ENCODE data around the gene LCA5L. TPM values are rescaled to one million over a fixed set of nuclear protein-coding genes. Genes with fewer than 3 reads are reported as not detected.

Gene LCA5L
- total and polyA plus RNA-seq, 10 of the 15 experiments (the other 5 are each of a cell fraction or from before 2014, with no cell fraction given): 0.18 to 0.55 (median 0.27) TPM; not detected in 2

GRCh38 chr21:39445321-39446269 is at the start of gene LCA5L (continued):
- TF ChIP-seq ZZZ3 (IDR thresholded peaks at IDR 0.05; ENCODE audit: control insufficient read depth, insufficient read length, low read depth): no peak
- peak; percentile 92 for TF ChIP-seq MXI1 (IDR thresholded peaks at IDR 0.05; ENCODE audit: low read depth, low read length)
- no peak for TF ChIP-seq HDAC6 (IDR thresholded peaks at IDR 0.05; ENCODE audit: unreplicated experiment)
- TF ChIP-seq, protein P1, sequence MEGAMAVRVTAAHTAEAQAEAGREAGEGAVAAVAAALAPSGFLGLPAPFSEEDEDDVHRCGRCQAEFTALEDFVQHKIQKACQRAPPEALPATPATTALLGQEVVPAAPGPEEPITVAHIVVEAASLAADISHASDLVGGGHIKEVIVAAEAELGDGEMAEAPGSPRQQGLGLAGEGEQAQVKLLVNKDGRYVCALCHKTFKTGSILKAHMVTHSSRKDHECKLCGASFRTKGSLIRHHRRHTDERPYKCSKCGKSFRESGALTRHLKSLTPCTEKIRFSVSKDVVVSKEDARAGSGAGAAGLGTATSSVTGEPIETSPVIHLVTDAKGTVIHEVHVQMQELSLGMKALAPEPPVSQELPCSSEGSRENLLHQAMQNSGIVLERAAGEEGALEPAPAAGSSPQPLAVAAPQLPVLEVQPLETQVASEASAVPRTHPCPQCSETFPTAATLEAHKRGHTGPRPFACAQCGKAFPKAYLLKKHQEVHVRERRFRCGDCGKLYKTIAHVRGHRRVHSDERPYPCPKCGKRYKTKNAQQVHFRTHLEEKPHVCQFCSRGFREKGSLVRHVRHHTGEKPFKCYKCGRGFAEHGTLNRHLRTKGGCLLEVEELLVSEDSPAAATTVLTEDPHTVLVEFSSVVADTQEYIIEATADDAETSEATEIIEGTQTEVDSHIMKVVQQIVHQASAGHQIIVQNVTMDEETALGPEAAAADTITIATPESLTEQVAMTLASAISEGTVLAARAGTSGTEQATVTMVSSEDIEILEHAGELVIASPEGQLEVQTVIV (IDR thresholded peaks at IDR 0.05; ENCODE audit: borderline replicate concordance, partially characterized antibody): no peak
- no peak for TF ChIP-seq SMAD1 (IDR thresholded peaks at IDR 0.05; ENCODE audit: low read depth, partially characterized antibody)
- no peak for TF ChIP-seq SREBF2 (IDR thresholded peaks at IDR 0.05; ENCODE audit: low read length)
- TF ChIP-seq, protein P2, sequence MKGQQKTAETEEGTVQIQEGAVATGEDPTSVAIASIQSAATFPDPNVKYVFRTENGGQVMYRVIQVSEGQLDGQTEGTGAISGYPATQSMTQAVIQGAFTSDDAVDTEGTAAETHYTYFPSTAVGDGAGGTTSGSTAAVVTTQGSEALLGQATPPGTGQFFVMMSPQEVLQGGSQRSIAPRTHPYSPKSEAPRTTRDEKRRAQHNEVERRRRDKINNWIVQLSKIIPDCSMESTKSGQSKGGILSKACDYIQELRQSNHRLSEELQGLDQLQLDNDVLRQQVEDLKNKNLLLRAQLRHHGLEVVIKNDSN (IDR thresholded peaks at IDR 0.05; ENCODE audit: borderline replicate concordance, extremely low read length, insufficient read depth, low read depth, low read length): no peak
- TF ChIP-seq YBX1 (IDR thresholded peaks at IDR 0.05): no peak
- no peak for TF ChIP-seq POU2F2 (IDR thresholded peaks at IDR 0.05; ENCODE audit: borderline replicate concordance, low read depth, low read length)
- no peak for TF ChIP-seq NFXL1 (IDR thresholded peaks at IDR 0.05; ENCODE audit: borderline replicate concordance)
- TF ChIP-seq MTA2 (IDR thresholded peaks at IDR 0.05; ENCODE audit: low read depth): no peak
- no peak for TF ChIP-seq ATF3 (IDR thresholded peaks at IDR 0.05; ENCODE audit: borderline replicate concordance, extremely low read depth, low read depth, low read length)
- TF ChIP-seq EGR1 (IDR thresholded peaks at IDR 0.05; ENCODE audit: borderline replicate concordance in 1 of 2, low read depth in 2 of 2, low read length in 2 of 2): peak in 1 of 2 experiments; percentile 92; a peak in 2 of 3 replicates
- no peak for TF ChIP-seq PRDM15 (CRISPR knock-in tag; IDR thresholded peaks at IDR 0.05)
- TF ChIP-seq, protein P3, sequence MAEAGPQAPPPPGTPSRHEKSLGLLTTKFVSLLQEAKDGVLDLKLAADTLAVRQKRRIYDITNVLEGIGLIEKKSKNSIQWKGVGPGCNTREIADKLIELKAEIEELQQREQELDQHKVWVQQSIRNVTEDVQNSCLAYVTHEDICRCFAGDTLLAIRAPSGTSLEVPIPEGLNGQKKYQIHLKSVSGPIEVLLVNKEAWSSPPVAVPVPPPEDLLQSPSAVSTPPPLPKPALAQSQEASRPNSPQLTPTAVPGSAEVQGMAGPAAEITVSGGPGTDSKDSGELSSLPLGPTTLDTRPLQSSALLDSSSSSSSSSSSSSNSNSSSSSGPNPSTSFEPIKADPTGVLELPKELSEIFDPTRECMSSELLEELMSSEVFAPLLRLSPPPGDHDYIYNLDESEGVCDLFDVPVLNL (IDR thresholded peaks at IDR 0.05; ENCODE audit: low read depth, low read length): no peak

Measured in GM12878 (cell line).